Measurements from ENCODE around the gene LRRN3. TPM values are rescaled to one million over a fixed set of nuclear protein-coding genes. Genes with fewer than 3 reads are reported as not detected.

Gene LRRN3
- polyA plus RNA-seq, 1 of the 3 experiments (the other 2 are of a cell fraction), result 2.1 TPM

- Histone ChIP-seq H2AFZ (ENCODE audit: low read depth) (no peak overlapping the region), H3K27me3 (ENCODE audit: insufficient read depth) (no peaks in the 10 kb centered on the region), H3K9me3 (no peaks in the 10 kb centered on the region), H3K9me2 (no peaks in the 10 kb centered on the region), H3K4me3 (ENCODE audit: low read depth in 2 of 2, low read length in 1 of 2) (no peak overlapping the region), H3K4me2 (no peak overlapping the region), H3F3A (replicated peaks; ENCODE audit: insufficient read depth) (peaks cover 18% of the 10 kb centered on the region), H3K36me3 (replicated peaks in 1 of 2; ENCODE audit: control insufficient read depth in 1 of 2, insufficient read depth in 2 of 2, low read length in 1 of 2) (no peaks in the 10 kb centered on the region), H3K27ac (ENCODE audit: low read depth in 2 of 2, low read length in 1 of 2) (peak overlapping the region in 1 of 2 experiments; percentile 93; a peak in 1 of 4 replicates), H3K79me2 (ENCODE audit: insufficient read depth) (no peaks in the 10 kb centered on the region), H3K9ac (no peak overlapping the region), H3K4me1 (ENCODE audit: control insufficient read depth in 1 of 2, insufficient read depth in 2 of 2, low read depth in 1 of 2, low read length in 1 of 2) (peaks cover 19 to 34% of the 10 kb centered on the region in 2 experiments; a peak in 3 of 4 replicates), H4K20me1 (ENCODE audit: insufficient read depth) (no peaks in the 10 kb centered on the region)
- ChIA-PET CTCF (interaction anchor here (1.4 kb wide), 1 partner anchor 10 kb away, joined by 4 read pairs; no protein-coding TSS in a partner anchor), POLR2A (no interaction called here)
- 96% methylated on average over 2 of the region's 2 CpGs for WGBS (ENCODE audit: low lambda C conversion rate)
- TF ChIP-seq CTCF (IDR thresholded peaks at IDR 0.05), result no peak
- no peak for TF ChIP-seq NRF1 (IDR thresholded peaks at IDR 0.05; ENCODE audit: low read depth, low read length)
- TF ChIP-seq FOXJ3 (CRISPR knock-in tag; IDR thresholded peaks at IDR 0.05), result no peak
- DNase-seq, result no peak
Measured at GRCh38 chr7:111140091-111140865, 49.4 kb downstream of the LRRN3 start.

- no peak for DNase-seq
- H3K4me2 ChIP-seq, result no peak overlapping the region
- 95% methylated on average over 2 of the region's 2 CpGs for WGBS (ENCODE audit: low lambda C conversion rate)
- H3K79me2 ChIP-seq (ENCODE audit: insufficient read depth), result no peaks in the 10 kb centered on the region
- no peaks in the 10 kb centered on the region for H3K36me3 ChIP-seq (replicated peaks in 1 of 2; ENCODE audit: control insufficient read depth in 1 of 2, insufficient read depth in 2 of 2, low read length in 1 of 2)
- H3F3A ChIP-seq (replicated peaks; ENCODE audit: insufficient read depth), result no peaks in the 10 kb centered on the region
- no peak overlapping the region for H3K27ac ChIP-seq (ENCODE audit: low read depth in 2 of 2, low read length in 1 of 2)
- no peak overlapping the region for H3K9ac ChIP-seq
- no peak overlapping the region for H2AFZ ChIP-seq (ENCODE audit: low read depth)
- H3K27me3 ChIP-seq (ENCODE audit: insufficient read depth), result no peaks in the 10 kb centered on the region
- CTCF ChIA-PET, result interaction anchor here (1.2 kb wide), 1 partner anchor 20 kb away, joined by 3 read pairs; no protein-coding TSS in a partner anchor
- no peak overlapping the region for H3K4me3 ChIP-seq (ENCODE audit: low read depth in 2 of 2, low read length in 1 of 2)
- H3K9me3 ChIP-seq, result no peaks in the 10 kb centered on the region
- no peaks in the 10 kb centered on the region for H3K9me2 ChIP-seq
- no peaks in the 10 kb centered on the region for H4K20me1 ChIP-seq (ENCODE audit: insufficient read depth)
- H3K4me1 ChIP-seq (ENCODE audit: control insufficient read depth in 1 of 2, insufficient read depth in 2 of 2, low read depth in 1 of 2, low read length in 1 of 2), result no peaks in the 10 kb centered on the region; a peak in 1 of 4 replicates
- POLR2A ChIA-PET, result no interaction called here
- no peak for TF ChIP-seq FOSL2 (IDR thresholded peaks at IDR 0.05; ENCODE audit: borderline replicate concordance, low read depth)
- TF ChIP-seq IRF3 (IDR thresholded peaks at IDR 0.05; ENCODE audit: low read depth, low read length), result no peak
- TF ChIP-seq CTCF (IDR thresholded peaks at IDR 0.05), result no peak
- no peak for TF ChIP-seq MXI1 (IDR thresholded peaks at IDR 0.05; ENCODE audit: low read depth, low read length)
- no peak for TF ChIP-seq EP300 (IDR thresholded peaks at IDR 0.05; ENCODE audit: borderline replicate concordance in 1 of 2, low read depth in 1 of 2, low read length in 1 of 2)
- no peak for TF ChIP-seq CHD2 (IDR thresholded peaks at IDR 0.05; ENCODE audit: low read length, partially characterized antibody)
- TF ChIP-seq GATA2 (CRISPR knock-in tag; IDR thresholded peaks at IDR 0.05), result no peak
- no peak for TF ChIP-seq SMC3 (IDR thresholded peaks at IDR 0.05; ENCODE audit: low read depth, low read length)
- TF ChIP-seq EZH2phosphoT487 (IDR thresholded peaks at IDR 0.05; ENCODE audit: borderline replicate concordance, low read depth), result no peak
- TF ChIP-seq MAX (IDR thresholded peaks at IDR 0.05; ENCODE audit: low read depth), result no peak
- TF ChIP-seq POLR2AphosphoS5 (IDR thresholded peaks at IDR 0.05; ENCODE audit: low read depth, low read length), result no peak
- TF ChIP-seq REST (IDR thresholded peaks at IDR 0.05; ENCODE audit: low read depth, low read length), result no peak
- no peak for TF ChIP-seq JUND (IDR thresholded peaks at IDR 0.05)
- no peak for TF ChIP-seq TAF1 (IDR thresholded peaks at IDR 0.05; ENCODE audit: borderline replicate concordance, low read depth, low read length)
Measured at GRCh38 chr7:111145472-111145871, 54.5 kb downstream of the LRRN3 start.

Data from SK-N-SH (cell line).